GDM1 (cell line): ENCODE data around the gene PHF8.

ENCODE experiments used
- DNase-seq: peaks from one replicate; lab custom pipeline; 2025; lab: John Stamatoyannopoulos, UW

The PHF8 gene

DNA sequence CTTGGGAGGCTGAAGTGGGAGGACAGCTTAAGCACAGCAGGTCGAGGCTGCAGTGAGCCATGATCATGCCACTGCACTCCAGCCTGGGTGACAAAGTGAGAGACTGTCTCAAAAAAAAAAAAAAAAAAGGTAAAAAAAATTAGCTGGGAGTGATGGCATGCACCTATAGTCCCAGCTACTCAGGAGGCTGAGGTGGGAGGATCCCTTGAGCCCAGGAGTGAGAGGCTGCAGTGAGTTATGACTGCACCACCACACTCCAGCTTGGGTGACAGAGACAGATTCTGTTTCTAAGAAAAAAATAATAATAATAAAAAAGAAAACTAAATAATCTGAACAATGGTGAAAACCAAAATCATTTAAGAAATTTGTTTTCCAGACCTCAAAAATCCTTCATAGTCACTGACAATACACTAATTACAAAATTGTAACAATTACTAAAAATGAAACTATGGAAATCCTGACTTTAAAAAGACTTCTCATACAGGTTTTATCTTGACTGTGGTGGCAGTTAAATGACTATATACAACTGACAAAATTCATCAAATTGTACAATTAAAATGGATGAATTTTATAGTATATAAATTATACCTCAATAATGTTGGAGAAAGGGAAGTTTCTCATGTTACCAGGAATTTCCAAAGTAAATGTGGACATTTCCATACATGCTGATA lies 31.3 kb downstream of the PHF8 start:
- no peak for DNase-seq

- DNase-seq: no peak
These were observed 36.6 kb downstream of the PHF8 start for GRCh38 chrX:54007682-54008081.

DNA sequence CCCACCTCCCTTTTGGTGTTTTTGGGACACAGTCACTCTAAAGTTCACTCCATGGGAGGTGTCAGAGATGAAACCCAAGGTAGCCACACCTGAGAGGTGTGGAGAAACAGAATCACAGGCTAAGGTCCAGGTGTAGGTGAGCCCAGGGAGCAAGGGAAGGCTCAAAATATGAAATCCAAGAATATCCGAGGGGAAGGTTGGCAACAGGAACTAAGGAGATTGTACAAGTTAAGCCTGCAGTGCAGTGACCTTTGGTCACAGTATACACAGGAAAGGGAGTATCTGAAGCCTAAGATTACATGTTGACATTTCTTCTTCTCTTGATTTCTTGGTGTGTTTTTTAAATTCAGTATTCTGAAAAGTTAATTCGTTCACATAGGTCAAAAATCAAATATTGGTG lies 46.5 kb downstream of the PHF8 start:
- DNase-seq: no peak

DNA sequence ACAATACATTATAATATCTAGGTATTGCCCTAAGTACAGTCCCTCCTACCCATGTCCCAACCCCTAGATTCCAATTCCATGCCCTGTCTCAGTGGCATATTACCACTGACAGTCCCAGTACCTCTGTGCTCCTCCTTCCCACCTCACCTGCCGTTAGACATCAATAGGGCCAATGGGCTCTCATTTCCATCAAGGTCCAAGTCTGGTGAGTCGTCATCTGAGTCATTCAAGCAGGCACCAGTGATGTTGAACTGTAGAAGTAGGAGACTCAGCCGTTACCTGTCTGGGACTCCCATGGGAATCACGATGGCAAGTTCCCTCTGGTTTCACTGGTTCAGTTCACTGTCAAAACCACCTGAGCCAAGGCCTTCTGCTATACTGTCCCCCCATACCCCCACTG lies 51.7 kb downstream of the PHF8 start:
- no peak for DNase-seq

- no peak for DNase-seq
These were observed 54.1 kb downstream of the PHF8 start for GRCh38 chrX:53990171-53990570.

GRCh38 chrX:53984895-53985294 lies 59.4 kb downstream of the PHF8 start:
- no peak for DNase-seq

- no peak for DNase-seq
These were observed 69.7 kb downstream of the PHF8 start for GRCh38 chrX:53974529-53974928.

DNA sequence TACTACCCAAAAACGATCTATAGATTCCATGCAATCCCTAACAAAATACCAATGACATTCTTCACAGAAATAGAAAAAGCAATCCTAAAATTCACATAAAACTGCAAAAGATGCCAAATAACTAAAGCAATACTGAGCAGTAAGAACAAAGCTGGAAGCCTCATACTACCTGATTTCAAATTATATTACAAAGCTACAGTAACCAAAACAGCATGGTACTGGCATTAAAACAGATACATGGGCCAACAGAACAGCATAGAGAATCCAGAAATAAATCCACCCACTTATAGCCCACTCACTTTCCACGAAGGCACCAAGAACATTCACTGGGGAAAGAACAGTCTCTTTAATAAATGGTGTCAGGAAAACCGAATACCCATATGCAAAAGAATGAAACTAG lies 74.7 kb downstream of the PHF8 start:
- DNase-seq: no peak

DNA sequence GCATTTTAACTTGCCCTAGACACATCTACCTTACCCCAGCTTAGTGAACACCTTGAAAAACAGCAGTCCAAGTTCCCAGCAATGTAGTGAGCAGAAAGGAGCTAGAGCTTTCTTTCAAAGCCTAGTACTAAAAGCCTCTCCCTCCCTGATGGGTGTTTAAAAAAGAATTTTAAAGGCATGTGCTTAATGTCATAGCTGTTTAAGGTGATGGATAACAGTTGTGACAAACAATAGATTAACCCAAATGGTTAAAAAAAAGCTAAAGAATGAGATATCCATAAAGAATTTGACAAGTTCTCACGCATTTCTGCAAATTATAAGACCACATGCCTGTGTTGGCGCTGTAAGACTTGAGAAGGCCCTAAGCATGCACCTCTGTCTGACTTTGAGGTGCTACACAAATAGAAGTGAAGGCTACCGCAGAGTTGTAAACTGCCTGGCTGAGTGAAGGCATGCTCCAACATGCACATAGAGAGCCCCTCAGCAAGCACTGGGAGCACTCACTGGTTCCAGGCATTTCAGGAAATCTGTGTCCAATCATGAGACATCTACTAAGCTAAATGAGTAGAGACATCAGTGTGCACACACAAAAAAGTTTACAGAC lies 94.0 kb downstream of the PHF8 start:
- DNase-seq: no peak

DNA sequence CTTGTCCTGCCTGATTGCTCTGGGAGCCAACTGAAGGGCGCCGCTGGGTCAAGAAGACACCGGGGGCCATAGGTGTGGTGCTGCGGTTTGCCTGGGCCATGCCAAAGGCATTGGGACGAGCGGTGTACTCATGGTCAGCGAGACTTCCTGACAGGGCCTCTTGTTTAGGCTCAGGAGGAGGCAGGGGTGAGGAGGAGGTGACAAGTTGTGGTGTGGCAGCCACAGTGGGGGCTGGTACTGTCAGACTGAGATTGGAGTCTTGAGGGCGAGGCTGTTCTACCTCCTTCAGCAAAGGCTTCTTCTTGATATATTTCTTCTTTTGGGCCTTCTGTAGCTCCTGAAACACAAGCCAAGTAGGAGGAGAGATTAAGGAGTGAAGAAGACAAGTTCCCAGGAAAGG lies 104.1 kb downstream of the PHF8 start:
- no peak for DNase-seq

DNA sequence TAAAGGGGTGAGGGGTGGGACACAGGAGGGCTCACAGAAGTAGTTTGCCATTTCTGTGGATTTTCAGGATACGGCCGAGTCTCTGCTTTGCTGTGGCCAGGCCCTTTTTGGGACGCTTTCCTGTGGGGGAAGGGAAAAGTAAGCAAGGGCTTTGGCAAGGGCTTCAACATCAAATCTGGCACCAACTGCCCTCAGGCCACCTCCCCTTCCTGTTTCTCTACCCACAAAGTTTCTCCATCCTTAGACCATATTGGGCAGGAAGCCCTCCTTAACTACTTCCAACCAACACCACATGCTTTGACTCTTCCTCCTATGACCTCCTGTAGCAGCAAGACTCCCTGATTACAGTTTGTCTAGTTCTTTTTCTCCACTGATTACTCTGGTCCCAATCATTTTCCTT lies 105.1 kb downstream of the PHF8 start:
- no peak for DNase-seq

DNA sequence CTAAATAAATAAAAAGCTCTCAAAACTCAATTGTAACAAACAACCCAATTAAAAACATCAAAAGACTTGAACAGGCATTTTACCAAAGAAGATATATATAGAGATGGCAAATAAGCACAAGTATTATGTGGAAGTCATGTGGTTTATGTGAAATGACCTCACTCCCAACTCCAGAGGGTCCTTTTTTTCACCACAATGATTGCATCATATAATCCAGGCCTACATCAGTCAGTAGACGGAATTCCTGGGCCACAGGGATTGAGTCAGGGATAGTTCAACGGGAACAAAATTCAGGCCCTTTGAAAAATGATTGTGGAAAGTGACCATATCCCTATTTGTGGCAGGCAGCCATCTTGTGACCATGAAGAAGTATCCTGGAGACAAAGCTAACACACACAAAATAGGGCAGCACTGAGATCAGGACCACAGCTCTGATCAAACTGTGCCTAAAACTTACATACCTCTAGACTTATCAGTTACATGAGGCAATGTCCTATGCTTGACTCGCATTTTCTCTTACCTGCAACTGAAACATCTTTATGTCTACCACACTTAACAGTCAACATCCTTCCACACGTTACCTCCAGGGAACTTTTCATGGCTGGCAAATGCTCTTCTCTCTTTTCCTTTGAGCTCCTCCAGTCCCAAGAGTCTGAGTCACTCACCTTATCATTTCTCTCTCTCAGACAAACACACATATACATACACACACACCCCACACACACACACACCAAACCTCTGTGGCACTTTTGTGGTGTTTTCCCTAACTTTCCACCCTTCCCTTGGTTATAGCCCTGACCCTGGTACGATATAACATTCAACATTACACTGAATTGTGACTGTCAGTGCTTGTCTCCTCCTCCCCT lies 113.5 kb downstream of the PHF8 start:
- DNase-seq: no peak

DNA sequence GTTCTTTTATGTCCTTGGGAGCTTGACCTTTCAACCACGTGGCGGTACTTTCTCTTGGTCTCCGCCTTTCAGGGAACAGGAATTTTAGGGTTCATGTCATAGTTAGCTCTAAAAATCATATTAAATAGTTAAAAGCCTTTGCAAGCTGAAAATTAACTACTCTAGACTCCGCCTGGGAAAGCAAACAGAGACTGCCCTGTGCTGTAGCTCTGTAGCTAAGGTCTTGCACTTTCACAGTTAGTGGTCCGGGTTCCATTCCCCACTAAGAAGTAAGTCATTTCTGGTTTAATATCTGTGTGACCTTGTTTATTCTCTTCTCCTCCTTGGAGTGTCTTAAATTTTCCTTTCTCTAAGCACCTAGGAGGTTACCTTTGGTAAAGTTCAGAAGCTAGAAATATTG lies 118.2 kb downstream of the PHF8 start:
- no peak for DNase-seq

DNA sequence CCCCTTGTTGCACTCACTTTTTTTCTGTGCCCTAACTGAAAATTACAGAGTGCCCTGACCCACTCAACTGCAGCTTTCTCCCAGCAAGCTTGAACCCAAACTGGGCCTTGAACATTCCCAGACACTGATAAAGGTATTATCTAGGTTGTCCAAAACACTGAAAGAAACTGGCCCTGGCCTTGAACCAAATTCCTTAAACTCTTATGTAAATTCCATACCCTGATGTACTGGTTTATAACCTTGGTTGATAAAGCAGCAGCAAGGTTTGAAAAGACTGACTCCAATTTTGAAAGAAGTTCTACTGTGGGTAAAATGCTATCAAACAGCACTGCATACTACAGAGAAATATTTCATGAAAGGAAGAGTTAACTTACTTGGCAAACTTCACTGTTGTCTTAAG lies 125.6 kb downstream of the PHF8 start:
- no peak for DNase-seq

DNA sequence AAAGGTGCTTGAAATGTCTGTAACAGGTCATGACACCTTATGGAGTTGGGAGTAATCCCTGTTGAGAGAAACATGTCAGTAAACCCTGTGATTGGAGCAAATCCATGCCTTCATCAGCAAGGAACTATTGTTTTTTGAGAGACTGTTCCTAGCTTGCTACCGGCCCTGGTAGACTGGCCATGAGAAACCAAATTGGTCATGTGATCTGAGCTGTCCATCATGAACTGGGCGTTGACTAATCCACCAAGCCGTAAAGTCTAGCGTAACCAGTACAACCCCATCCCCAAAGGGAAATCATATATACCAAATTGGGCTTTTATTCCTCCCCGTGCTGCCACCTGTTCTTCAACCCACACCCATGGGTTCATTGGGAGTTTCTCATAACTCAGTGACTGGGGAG lies 143.7 kb downstream of the PHF8 start:
- no peak for DNase-seq

DNA sequence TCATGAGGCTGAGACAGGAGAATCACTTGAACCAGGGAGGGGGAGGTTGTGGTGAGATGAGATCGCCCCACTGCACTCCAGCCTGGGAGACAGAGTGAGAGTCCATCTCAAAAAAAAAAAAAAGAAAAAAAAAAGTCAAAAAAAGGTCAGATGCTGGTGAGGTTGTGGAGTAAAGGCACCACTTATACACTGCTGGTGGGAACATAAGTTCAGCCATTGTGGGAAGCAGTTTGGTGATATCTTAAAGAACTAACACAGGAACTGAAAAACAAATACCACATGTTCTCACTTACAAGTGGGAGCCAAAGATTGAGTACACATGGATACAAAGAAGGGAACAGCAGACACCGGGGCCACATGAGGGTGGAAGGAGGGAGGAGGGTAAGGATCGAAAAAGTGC lies 149.0 kb downstream of the PHF8 start:
- no peak for DNase-seq
